LNCAP (cell line): ENCODE measurements around the gene ARID1B.

ENCODE experiments used
- CTCF ChIP-seq: fragments of 450-650 bp; IDR thresholded peaks from 2 replicates; pipeline ENCODE4 v1.5.1; 2017; ENCODE audit warnings: mild to moderate bottlenecking

Gene ARID1B

GRCh38 chr6:156851454-156851921, 74.3 kb downstream of the ARID1B start:
- TF ChIP-seq CTCF, result no peak

- no peak for TF ChIP-seq CTCF
These were observed 75.1 kb downstream of the ARID1B start for GRCh38 chr6:156852147-156852857.

GRCh38 chr6:156852858-156853216, 75.7 kb downstream of the ARID1B start:
- no peak for TF ChIP-seq CTCF

- no peak for TF ChIP-seq CTCF
These were observed 76.6 kb downstream of the ARID1B start for GRCh38 chr6:156853733-156854132.

GRCh38 chr6:156854466-156855161, 77.4 kb downstream of the ARID1B start:
- TF ChIP-seq CTCF, result no peak

- TF ChIP-seq CTCF, result no peak
These were observed 80.4 kb downstream of the ARID1B start for GRCh38 chr6:156857573-156857972.

- TF ChIP-seq CTCF, result no peak
These were observed 82.5 kb downstream of the ARID1B start for GRCh38 chr6:156859686-156860085.
